Measurements from ENCODE around the gene RHOU.
"Not testable (repeated sequence)": the region's sequence is repeated elsewhere in the genome, so short reads cannot be mapped to it uniquely, and the experiment has no call there.

Gene RHOU

DNA sequence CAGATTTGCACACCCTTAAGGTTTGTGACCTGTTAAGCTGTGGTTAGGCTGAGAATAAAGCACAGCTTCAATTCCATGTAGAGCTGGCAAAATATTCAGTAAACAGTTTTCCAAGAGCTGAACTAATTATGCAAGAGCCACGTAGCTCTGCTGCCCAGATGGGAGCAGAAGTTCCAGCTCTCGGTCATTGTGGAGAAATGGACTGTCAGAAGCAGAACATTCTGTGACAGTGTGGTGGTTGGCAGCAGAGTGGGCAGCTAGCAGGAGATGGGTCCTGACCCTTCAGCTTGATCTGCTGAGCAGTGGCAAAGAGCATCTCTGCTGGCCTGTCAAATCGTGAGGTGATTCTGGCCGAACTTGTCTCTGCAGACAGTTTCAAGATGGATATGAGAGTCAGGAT is 23.2 kb downstream of the RHOU start:
- no peak for DNase-seq (ENCODE audit: low read depth in 2 of 2)

DNA sequence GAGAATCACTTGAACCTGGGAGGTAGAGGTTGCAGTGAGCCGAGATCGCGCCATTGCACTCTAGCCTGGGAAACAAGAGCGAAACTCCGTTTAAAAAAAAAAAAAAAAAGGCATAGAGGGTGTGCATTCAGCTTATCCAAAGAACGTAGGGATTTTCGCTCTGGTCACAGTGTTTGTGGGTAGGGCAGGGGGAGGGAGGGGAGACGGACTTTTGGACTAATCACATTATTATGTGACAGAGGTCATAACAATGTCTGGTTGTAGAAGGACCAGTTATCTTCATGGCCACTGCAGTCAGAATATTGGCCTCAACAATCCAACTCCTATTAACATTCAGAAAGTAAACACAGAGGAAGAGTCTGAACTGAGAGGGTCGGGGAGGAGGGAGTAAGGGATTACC is 25.7 kb downstream of the RHOU start:
- DNase-seq (ENCODE audit: low read depth in 2 of 2): no peak

DNA sequence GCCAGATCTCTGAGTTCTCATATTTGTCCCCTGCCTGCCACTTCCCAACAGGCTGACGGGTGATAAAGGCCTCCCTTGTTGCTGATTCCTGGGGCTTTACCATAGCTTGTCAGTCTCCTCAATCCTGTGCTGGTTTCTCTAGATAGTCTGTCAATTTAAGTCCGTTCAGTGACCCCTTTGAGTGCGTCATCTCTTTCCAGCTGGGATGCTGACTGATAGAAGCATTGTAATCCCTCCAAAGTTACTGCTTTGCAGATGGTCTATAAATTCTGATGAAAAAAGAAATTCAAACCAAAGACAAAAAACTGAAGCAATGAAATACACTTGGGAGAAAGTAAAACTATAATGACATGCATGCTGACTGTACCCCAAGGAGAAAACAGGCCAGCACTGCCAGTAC is 28.3 kb downstream of the RHOU start:
- no peak for DNase-seq (ENCODE audit: low read depth in 2 of 2)

DNA sequence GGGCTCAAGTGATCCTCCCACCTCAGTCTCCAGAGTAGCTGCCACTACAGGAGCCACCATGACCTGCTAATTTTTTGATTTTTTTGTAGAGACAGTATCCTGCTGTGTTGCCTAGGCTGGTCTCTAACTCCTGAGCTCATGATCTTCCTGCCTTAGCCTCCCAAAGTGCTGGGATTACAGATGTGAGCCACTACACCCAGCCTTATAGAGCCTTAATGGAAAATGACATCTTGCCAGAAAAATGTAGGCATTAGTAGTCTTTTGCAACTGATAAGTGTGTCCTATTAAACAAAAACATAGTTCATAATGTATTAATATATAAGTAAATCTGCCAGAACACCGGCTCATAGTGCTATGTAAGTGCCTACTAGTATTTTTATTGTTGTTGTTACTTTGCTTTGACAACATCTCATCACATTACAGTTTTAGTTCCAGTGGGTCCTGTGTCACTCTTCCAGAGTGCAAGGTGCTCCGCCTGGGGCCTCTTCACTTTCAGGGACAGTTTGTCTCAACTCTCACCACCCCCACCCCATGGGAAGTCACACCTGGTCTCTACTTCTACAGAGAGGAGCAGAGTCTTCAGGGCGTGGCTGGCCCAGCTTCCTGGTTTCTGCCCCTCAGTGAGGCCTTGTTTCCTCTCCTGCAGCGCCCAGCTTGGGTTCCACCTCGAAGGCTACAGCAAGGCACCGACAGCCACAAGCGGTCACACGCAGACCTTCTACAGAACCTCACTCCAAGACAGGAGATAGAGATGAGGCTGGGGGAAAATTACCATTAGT is 30.1 kb downstream of the RHOU start:
- peak in 1 of 2 donors; percentile 6 for DNase-seq (ENCODE audit: low read depth in 2 of 2)

DNA sequence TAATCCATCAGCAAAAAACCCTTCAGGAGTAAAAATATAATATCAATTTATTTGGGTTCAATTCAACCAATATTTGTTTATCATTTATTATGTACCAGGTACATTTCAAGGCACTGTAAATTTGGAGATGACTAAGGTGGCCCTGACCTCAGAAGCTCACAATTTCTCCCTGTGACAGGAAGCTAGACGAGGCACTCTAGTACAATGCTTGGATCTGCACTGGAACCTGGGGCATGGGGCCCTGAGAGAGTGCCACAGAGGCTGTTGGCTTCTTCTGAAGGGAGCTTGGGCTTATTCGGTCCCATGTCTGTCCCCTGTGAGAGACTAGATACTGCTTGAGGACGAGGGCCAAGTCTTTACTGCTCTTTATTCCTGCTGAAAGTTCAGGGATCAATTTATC is 31.5 kb downstream of the RHOU start:
- no peak for DNase-seq (ENCODE audit: low read depth in 2 of 2)

DNA sequence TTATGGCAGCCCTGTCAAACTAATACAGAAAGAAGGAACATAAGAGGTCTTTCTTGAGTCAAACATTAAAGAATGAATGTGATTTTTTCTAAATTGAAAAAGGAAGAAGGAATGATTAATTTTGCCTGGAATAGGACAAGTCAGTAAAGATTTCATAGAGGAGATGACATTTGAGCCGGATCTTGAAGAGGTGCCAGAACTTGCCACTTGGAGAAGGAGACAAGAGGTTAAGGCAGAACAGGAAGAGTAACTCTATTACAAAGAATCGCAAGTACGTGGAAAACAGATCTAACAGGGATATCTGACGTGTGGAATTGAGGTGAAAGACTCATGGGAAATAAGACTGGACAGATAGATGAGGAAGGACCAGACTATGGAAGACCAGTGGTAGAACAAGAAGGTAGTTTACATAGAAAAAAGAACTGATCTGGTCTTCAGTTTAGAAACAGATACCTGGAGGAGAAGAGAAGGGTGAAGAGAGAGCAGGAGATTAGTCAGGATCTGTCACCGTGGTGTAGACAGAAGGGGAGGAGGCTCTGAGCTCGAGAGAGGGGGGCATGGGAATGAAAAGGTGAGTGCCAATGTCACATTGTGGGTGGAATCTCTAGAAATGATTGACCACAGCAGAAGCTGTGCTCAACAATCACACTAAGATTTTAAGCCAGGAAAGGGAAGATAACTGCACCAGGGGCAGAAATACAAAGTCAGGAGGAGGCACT is 32.5 kb downstream of the RHOU start:
- DNase-seq (ENCODE audit: low read depth in 2 of 2): no peak

DNA sequence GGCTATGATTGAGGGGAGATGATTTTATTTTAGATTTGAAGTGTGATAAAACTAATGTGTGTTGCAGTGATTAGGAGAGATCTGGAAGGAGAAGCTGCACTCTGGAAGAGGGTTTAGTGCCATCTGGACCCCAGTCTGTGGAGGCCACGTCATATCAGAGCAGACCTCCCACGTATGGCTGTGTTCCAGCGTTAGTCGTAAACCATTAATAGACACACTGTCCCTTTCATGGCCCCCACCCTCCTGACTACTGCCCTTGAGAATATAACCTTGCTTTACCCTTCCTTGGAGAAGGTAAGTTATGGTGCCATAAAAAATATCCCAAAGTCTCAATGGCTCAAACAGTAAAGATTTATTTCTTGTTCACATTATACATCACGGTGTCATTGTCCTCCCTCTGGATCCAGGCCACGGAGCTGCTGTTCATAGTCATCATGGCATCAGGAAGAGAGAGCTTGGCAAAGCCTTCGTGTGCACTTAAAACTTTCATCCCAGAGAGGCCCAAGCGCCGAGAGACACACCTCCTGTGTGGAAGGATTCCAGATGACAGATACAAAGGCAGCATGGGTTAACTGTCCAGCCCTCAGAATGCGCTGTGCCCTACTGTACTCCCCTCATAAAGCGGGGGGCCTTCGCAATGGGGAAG is 33.2 kb downstream of the RHOU start:
- no peak for DNase-seq (ENCODE audit: low read depth in 2 of 2)

DNA sequence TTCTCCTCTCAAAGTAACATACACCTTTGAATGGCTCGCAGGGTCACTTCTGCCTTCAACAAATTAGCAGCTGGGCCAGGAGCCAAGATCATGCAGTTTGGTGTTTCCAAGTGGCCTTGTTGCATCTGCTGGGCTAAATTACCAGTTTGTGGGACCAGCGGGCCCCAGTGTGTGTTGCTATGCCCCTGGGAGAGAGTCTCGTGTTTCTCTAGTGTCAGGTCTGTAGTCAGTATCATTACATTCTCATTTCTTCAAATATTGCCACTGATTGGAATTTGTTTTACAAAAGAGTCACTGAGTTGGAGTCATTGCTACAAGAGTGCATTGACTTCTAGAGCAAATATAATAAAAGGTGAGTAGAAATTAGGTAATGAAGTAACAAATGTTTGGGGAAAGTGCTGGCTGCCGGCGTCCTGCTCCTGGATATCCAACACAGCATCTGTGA is 35.5 kb downstream of the RHOU start:
- no peak for DNase-seq (ENCODE audit: low read depth in 2 of 2)

DNA sequence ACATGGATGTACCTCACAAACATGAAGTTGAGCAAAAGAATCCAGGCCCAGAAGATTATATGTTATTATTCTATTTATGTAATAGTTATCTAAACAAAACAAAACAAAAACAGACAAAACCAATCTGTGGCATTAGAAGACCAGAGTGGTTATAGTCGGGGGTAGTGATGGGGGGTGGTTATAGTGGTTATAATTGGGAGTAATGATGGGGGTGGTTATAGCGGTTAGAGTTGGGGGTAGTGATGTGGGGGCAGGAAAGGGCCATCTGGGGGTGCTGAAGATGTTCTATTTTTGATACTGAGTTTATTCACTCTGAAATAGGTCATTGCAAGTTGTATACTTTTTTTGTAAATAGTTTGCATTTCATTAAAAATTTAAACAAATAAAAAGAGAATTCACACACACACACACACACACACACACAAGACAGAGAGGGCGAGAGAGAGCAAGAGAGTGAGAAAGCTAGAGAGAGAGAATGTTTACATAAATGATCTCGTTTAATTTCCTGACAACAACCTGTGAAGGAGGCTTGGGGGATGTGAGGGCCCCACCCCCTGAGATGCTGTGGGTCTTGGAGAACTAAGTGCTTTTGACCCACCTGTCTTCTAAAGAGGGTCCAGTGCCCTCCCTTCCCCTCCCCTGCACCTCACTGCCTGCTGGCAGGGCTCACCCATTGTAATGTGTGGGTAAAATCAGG is 37.4 kb downstream of the RHOU start:
- no peak for DNase-seq (ENCODE audit: low read depth in 2 of 2)

DNA sequence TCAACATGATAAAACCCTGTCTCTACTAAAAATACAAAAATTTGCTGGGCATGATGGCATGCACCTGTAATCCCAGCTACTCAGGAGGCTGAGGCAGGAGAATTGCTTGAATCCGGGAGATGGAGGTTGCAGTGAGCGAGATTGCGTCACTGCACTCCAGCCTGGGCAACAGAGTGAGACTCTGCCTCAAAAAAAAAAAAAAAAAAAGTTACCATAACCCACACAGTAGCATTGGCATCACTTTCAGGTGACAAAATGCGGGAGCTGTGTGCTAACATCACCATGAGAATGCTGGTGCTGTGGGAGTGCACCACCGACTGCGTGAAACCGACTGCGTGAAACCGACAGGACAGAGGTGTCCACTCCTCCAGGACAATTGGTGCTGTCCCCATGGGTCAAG is 40.7 kb downstream of the RHOU start:
- DNase-seq (ENCODE audit: low read depth in 2 of 2): not testable (repeated sequence)

DNA sequence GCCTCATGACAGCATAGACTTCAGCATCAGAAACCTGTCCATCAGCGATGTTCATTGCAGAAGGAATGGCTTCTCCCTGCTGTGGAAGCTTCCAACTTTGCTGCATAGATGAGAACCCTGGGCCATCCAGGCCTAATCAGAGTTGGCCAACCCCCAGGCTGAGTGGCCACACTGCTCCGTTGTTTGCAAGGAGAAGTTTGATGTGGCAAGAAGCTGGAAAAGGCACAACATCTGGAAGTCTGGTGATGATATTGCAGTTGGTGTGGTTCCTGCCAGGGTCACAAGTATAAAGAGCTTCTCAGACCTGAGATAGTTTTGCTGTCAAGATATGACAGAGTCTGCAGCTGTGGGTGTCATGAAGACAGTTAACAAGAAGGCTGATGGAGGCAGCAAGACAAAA is 41.2 kb downstream of the RHOU start:
- no peak for DNase-seq (ENCODE audit: low read depth in 2 of 2)

DNA sequence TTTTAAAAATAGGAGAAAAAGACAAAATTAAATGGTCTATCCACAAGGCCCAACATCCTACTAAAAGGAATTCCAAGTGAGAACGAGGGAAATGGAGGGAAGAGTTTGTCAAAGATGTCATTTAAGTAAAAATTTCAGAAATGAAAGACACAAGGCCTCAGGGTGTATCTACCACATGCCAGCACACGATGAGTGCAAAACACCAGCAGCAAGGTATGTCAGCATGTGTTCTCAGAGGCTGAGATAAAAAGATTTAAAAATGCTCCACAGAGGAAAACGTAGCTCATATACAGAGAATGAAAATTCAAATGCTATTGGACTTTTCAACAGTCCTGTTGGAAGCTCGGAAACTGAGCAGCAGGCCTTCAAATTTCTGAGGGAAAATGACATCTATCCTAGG is 42.0 kb downstream of the RHOU start:
- no peak for DNase-seq (ENCODE audit: low read depth in 2 of 2)

DNA sequence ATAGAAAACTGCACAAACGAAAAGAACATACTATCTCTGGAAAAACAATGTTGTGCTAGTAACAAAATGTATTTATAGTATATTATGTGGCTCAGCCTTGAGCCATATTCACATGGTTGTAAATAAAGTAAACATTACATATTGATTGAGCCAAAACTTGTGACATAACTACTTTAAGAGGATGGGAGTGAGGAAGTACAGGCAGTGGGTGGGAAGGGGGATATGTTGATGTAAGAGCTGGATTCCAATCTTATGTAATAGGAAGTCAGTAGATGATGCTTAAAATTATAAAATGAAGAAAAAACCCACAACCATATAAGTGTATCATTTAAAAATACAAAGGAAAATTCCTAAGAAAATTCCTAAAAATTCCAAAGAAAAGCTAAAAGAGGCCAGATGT is 42.7 kb downstream of the RHOU start:
- no peak for DNase-seq (ENCODE audit: low read depth in 2 of 2)

DNA sequence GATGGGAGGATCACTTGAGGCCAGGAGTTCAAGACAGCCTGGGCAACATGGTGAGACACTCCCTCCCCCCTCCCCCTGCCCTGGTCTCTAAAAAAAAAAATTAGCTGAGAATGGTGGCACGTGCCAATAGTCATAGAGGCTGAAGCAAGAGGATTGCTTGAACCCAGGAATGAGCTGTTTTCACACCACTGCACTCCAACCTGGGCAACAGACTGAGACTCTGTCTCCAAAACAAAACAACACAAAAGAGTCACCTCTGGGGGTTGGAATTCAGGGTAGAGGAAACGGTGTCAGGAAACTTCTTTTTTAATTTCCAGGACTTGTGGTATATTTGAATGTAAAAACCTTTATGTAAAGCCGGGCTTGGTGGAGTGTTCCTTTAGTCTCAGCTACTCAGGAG is 43.2 kb downstream of the RHOU start:
- DNase-seq (ENCODE audit: low read depth in 2 of 2): no peak

DNA sequence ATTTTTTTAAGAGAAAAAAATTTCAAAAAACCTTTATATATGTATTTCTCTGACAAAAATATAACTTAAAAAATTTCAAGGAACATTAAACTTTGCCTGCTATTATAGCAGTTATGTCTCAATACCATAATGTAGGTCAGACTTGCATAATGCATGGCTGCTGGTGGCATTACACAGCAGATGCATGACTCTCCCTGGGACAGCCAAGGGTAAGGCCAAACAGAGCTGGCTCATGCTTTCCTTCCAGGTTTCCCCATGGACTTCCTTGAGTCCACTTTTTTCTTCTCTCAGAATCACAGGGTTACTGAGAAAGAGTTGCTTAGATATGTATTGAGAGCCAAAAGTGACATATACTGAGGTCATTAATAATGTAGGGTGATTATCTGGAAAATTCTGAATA is 43.7 kb downstream of the RHOU start:
- no peak for DNase-seq (ENCODE audit: low read depth in 2 of 2)

DNA sequence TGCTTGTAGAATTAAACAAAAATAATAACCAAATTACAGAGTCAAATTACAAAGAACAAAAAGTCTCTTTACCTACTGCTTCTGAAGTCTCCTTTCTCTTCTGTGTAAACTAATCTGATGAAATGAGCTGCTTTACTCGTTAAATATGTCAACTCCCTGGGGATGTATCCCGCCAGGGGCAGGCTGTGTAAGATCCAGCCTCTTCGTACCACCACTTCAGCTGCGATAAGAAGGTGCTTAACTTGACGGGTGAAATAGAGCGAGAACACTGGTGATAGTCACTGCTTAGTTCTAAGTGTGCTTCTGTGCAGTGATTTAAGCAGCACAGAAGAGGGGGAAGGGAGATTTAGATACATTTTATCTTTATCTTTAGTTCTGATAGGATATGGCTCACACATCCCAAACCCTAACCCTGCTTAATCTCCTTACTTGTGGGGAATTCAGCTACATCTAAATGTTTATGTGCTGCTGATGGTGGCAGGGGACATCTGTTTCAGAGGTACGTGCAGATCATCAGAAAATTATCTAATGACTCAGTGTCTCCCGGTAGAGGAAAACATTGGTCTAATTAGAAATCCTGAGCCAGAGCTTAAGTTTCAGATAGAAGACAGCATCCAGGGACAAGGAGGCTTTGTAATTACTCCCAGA is 46.0 kb downstream of the RHOU start:
- DNase-seq (ENCODE audit: low read depth in 2 of 2): no peak

DNA sequence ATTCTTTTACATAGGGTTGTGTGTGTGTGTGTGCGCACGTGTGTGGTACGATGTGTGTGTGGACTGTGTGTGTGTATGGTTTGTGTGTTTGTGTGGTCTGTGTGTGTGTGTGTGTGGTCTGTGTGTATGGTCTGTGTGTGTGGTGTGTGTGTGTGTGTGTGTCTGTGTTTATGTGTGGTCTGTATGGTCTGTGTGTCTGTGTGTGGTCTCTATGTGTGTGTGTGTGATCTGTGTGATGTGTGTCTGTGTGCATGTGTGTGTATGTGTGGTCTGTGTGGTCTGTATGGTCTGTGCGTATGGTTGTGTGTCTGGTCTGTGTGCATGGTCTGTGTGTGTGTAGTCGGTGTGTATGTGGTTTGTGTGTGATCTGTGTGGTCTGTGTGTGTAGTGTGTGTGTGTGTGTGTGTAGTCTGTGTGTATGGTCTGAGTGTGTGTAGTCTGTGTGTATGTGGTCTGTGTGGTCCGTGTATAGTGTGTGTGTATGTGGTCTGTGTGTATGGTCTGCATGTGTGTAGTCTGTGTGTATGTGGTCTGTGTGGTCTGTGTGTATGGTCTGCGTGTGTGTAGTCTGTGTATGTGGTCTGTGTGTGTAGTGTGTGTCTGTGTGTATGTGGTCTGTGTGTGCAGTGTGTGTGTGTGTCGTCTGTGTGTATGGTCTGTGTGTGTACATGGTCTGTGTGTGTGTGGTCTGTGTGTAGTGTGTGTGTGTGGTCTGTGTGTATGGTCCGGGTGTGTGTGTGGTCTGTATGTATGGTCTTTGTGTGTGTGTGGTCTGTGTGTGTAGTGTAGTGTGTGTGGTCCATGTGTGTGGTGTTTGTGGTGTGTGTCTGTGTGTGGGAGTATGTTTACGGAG is 46.8 kb downstream of the RHOU start:
- no peak for DNase-seq (ENCODE audit: low read depth in 2 of 2)

DNA sequence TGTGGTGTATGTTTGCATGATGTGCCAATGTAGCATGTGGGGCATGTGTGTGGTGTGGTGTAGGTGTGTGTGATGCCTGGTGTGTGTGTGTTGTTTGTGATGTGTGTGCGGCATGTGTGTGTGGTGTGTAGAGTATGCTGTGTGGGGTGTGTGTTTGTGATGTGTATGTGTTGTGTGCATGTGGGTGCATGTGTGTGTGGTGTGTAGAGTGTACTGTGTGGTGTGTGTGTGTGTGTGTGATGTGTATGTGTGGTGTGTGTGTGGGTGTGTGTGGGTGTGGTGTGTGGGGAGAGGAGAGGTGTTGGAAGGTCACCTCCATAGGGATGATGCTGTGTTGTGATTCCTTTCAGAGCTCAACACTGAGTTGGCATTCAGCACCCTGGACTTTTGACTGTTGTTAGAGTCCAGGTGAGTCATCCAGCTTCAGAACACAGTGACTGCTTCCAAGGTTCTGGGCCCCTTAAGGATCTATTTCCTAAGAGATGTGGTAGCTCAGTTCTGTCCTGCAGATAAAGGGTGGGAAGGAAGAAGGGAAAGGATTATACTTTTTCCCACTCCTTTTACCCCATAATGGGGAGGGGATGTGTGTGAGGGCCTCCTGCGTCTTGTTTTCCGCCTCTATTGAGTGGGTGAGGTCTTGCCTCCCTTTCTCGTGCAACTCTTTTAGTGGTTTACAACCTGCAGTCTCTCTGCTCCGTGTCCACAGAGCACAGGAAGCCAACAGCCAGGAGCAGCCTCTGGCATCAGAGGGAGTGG is 47.6 kb downstream of the RHOU start:
- no peak for DNase-seq (ENCODE audit: low read depth in 2 of 2)

DNA sequence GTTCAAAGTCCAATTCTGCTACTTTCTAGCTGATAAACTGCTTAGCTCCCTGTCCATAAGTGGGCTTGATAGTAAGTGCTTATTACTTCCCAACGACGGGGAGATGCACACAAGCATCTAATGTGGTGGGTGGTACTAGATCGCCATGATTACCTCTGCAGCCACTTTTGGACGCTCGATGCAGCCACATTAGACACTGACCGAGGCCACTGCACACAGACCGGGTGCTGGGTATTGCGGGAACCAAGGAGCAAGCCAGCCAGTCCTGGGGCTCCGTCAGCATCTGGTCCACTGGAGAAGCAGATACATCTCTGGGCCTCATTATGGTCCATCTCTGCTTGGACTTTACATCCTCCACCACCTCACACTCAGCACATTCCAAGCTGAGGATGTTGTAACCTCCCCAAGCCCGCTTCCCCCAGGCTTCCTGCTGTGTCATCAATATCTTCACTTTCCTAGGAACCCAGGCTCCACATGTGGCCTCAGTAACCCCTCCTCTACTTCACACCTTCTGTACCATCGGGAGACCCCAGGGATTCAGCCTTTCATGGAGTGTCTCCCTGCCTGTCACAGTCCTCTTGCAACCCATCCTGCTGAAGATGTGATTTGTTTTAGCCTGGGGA is 48.2 kb downstream of the RHOU start:
- no peak for DNase-seq (ENCODE audit: low read depth in 2 of 2)

DNA sequence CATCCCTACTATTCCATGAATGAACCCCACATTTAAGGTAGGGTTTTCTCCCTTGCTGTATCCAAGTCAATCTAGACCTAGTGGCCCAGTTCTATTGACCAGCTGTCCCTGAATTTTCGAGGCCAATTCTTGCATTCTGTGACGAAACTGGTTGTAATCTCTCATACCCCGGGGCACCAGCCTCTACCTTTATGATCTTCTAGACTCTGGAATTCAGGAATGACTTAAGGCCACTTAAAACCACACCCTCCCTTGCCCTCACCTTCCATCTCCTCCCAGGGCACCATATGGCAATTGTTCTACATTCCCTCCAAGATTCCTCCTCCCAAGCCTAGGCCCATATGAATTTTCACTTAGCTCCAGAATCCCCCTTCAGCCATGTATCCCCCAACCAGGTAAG is 48.9 kb downstream of the RHOU start:
- no peak for DNase-seq (ENCODE audit: low read depth in 2 of 2)
